Stimulated activated CD8-positive, alpha-beta memory T cell treated with anti-CD3 and anti-CD28 coated beads, Interleukin-12 subunit alpha, Interleukin-12 subunit beta, amount 100 ng/mL, for 1 hour (primary cell): ENCODE data around the gene PRKCZ.

Source experiments
- DNase-seq: peaks from one replicate; pipeline ENCODE4 v3.0.0-alpha.2; 2020; ENCODE audit warnings: low read depth

Gene PRKCZ

GRCh38 chr1:2045468-2046173, 4.6 kb upstream of the PRKCZ start:
- no peak for DNase-seq

GRCh38 chr1:2046174-2046917, 3.9 kb upstream of the PRKCZ start:
- no peak for DNase-seq

GRCh38 chr1:2046953-2047748, 3.1 kb upstream of the PRKCZ start:
- DNase-seq: no peak

- DNase-seq: no peak
Observed at GRCh38 chr1:2047749-2048729, 2.2 kb upstream of the PRKCZ start.

GRCh38 chr1:2049225-2049717, 940 bp upstream of the PRKCZ start:
- DNase-seq: no peak

- no peak for DNase-seq
Observed at GRCh38 chr1:2050461-2050792, 216 bp downstream of the PRKCZ start.

GRCh38 chr1:2050793-2051682, 827 bp downstream of the PRKCZ start:
- DNase-seq: no peak

- DNase-seq: no peak
Observed at GRCh38 chr1:2052054-2052679, 2.0 kb downstream of the PRKCZ start.

GRCh38 chr1:2052756-2053155, 2.5 kb downstream of the PRKCZ start:
- DNase-seq: no peak

GRCh38 chr1:2053217-2053616, 3.0 kb downstream of the PRKCZ start:
- no peak for DNase-seq

GRCh38 chr1:2053784-2054376, 3.7 kb downstream of the PRKCZ start:
- DNase-seq: no peak

GRCh38 chr1:2054560-2054959, 4.3 kb downstream of the PRKCZ start:
- DNase-seq: no peak

GRCh38 chr1:2055911-2056575, 5.8 kb downstream of the PRKCZ start:
- DNase-seq: no peak

- no peak for DNase-seq
Observed at GRCh38 chr1:2056955-2057590, 6.9 kb downstream of the PRKCZ start.

- no peak for DNase-seq
Observed at GRCh38 chr1:2059290-2059953, 9.2 kb downstream of the PRKCZ start.

- DNase-seq: no peak
Observed at GRCh38 chr1:2060072-2060471, 9.9 kb downstream of the PRKCZ start.

- DNase-seq: no peak
Observed at GRCh38 chr1:2060535-2060934, 10.3 kb downstream of the PRKCZ start.
